Keratinocyte (primary cell): ENCODE measurements around the gene HOXB8. TPM values are rescaled to one million over a fixed set of nuclear protein-coding genes. Genes with fewer than 3 reads are reported as not detected.

Experiments
- DNase-seq: peaks from one replicate; pipeline ENCODE4 v3.0.0-alpha.2; 2011; ENCODE audit warnings: low read depth, missing footprints, low spot score
- FAIRE-seq: peaks from 2 replicates; lab custom pipeline; 2011; peaks lifted over from hg19 to GRCh38; lab: Jason Lieb, UNC
- H2AFZ ChIP-seq: 2 replicates; pipeline ENCODE4 v1.6.0; 2012; ENCODE audit warnings: low read length, control low read depth, inconsistent platforms; ENCODE audit not compliant: control insufficient read depth
- H3K27ac ChIP-seq: 2 replicates; pipeline ENCODE4 v1.5.1; 2011; ENCODE audit warnings: low read length; ENCODE audit not compliant: control insufficient read depth, insufficient read depth
- H3K27me3 ChIP-seq: 3 replicates; pipeline ENCODE4 v1.6.0; 2011; ENCODE audit warnings: low read length; ENCODE audit not compliant: control insufficient read depth, insufficient read depth; ENCODE audit errors: extremely low read depth
- H3K36me3 ChIP-seq, 2 experiments: 2 replicates in 1 of 2; 3 replicates in 1 of 2; pipeline ENCODE4 v1.5.1; 2011; ENCODE audit warnings: low read length in 2 of 2, mild to moderate bottlenecking in 1 of 2; ENCODE audit not compliant: control insufficient read depth in 2 of 2, insufficient read depth in 2 of 2; ENCODE audit errors: extremely low read depth in 1 of 2
- H3K4me1 ChIP-seq: 3 replicates; pipeline ENCODE4 v1.5.1; 2011; ENCODE audit warnings: low read length; ENCODE audit not compliant: control insufficient read depth, insufficient read depth; ENCODE audit errors: extremely low read depth
- H3K4me2 ChIP-seq: 3 replicates; pipeline ENCODE4 v1.6.0; 2011; ENCODE audit warnings: low read depth, low read length; ENCODE audit not compliant: control insufficient read depth, insufficient read depth; ENCODE audit errors: extremely low read depth
- H3K4me3 ChIP-seq, 3 experiments: fragments of 200-600 bp in 1 of 3; sonication (generic) in 1 of 3; 2 replicates in 2 of 3; 3 replicates in 1 of 3; pipeline ENCODE4 v1.5.1; 2011 to 2016; ENCODE audit warnings: low read length in 3 of 3, mild to moderate bottlenecking in 3 of 3, control low read depth in 2 of 3, inconsistent platforms in 1 of 3, low read depth in 1 of 3, mixed read lengths in 1 of 3, mixed run types in 1 of 3, moderate library complexity in 1 of 3; ENCODE audit not compliant: control insufficient read depth in 2 of 3, insufficient read depth in 2 of 3; ENCODE audit errors: extremely low read depth in 1 of 3
- H3K79me2 ChIP-seq: 2 replicates; pipeline ENCODE4 v1.6.0; 2012; ENCODE audit warnings: low read length; ENCODE audit not compliant: control insufficient read depth, insufficient read depth
- H3K9ac ChIP-seq: 3 replicates; pipeline ENCODE4 v1.6.0; 2011; ENCODE audit warnings: low read length; ENCODE audit not compliant: control insufficient read depth, insufficient read depth; ENCODE audit errors: extremely low read depth
- H3K9me1 ChIP-seq: 3 replicates; pipeline ENCODE4 v1.6.0; 2011; ENCODE audit warnings: low read length; ENCODE audit not compliant: control insufficient read depth, insufficient read depth; ENCODE audit errors: extremely low read depth
- H3K9me3 ChIP-seq: 2 replicates; pipeline ENCODE4 v1.5.1; 2012; ENCODE audit warnings: low read depth, low read length; ENCODE audit not compliant: control insufficient read depth
- H4K20me1 ChIP-seq: 3 replicates; pipeline ENCODE4 v1.6.0; 2011; ENCODE audit warnings: low read length; ENCODE audit not compliant: control insufficient read depth, insufficient read depth; ENCODE audit errors: extremely low read depth
- CTCF ChIP-seq, 3 experiments: IDR thresholded peaks in 1 of 3; conservative IDR thresholded peaks in 1 of 3; optimal IDR thresholded peaks in 1 of 3; 2 replicates in 2 of 3; 3 replicates in 1 of 3; pipeline versions ENCODE3 to v1.5.1; 2011; ENCODE audit warnings: low read length in 3 of 3, mild to moderate bottlenecking in 3 of 3, moderate library complexity in 2 of 3, control low read depth in 1 of 3, inconsistent platforms in 1 of 3; ENCODE audit not compliant: insufficient read depth in 2 of 3; ENCODE audit errors: extremely low read depth in 1 of 3
- EZH2 ChIP-seq: IDR thresholded peaks from one replicate; pipeline ENCODE4 v1.6.1; 2012; ENCODE audit warnings: inconsistent platforms, mild to moderate bottlenecking, low read length, moderate library complexity
- dilution Hi-C: fragments of 300-500 bp; cut with MboI; formaldehyde crosslinking; loops from one replicate; pipeline ENCODE4 v1.7.0; 2020; ENCODE audit warnings: low sequenced_read_pairs; ENCODE audit not compliant: extremely low pct_ligation_motif_present
- polyA plus RNA-seq, 5 experiments: library from polyadenylated mRNA; depleted of rRNA in 3 of 5; stranded (reverse) in 3 of 5; stranded (forward) in 1 of 5; unstranded in 1 of 5; fragments of >200 nt; gene quantifications; 1 replicate in 1 of 5; 2 replicates in 3 of 5; 3 replicates in 1 of 5; pipeline versions ENCODE4 v1.2.1 to v1.2.3, GENCODE V29; 2011 to 2012; ENCODE audit warnings: missing spikeins in 2 of 5, low read depth in 1 of 5, low replicate concordance in 1 of 5

Gene HOXB8
- polyA plus RNA-seq, 1 donor (not counting 4 experiments of a cell fraction or from before 2014, with no cell fraction given): not detected

DNA sequence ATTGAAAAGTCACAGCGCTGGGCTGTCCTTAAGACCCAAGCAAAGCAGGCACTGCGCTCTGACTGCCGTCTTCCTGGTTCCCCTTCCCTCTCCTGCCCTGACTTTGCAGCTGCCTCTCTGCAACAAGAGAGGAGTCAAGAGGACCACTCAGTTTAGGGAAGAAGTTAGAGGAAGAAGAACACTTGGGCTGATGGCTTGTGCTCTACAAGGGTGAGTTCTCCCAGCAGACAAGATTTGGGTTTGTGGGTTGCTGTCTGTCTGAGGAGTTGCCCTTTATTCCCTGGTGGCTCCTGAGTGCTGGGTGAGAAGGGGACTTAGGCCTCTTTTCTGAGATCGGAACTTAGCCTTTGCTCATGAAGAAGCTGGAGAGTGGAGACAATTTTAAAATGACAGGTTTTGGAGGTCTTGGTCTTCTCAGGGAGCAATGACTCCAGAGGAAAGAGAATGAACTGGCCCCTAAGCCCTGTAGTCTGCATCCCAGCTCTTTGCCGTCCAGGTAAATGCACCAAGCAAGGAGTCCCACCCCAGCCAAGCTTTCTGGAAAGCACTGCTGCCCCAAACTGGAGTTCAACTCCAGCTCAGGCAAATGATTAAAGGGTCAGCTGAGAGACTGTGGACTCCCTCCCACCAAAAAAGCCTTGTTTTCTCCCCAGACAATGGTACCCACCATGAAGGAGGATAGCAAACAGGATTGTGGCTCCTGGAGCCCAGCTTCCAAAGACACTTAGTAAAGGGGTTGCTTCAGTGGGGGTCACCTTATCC lies 13.7 kb upstream of the HOXB8 start:
- H3K27me3 ChIP-seq: peaks cover 100% of the 10 kb centered on the region
- H3K9me1 ChIP-seq: no peaks in the 10 kb centered on the region
- H3K36me3 ChIP-seq: no peaks in the 10 kb centered on the region
- no peak overlapping the region for H3K4me3 ChIP-seq
- H3K4me2 ChIP-seq: no peak overlapping the region
- H3K4me1 ChIP-seq: peaks cover 3% of the 10 kb centered on the region
- H3K9ac ChIP-seq: no peak overlapping the region
- H4K20me1 ChIP-seq: peaks cover 5% of the 10 kb centered on the region
- dilution Hi-C loops: no loop called here
- DNase-seq: no peak
- TF ChIP-seq EZH2 (peak; percentile 20), CTCF (optimal IDR thresholded peaks at IDR 0.05 in 1 of 3, IDR thresholded peaks at IDR 0.05 in 1 of 3, conservative IDR thresholded peaks at IDR 0.05 in 1 of 3; ENCODE audit: extremely low read depth in 1 of 3, insufficient read depth in 2 of 3, low read length in 3 of 3) (no peak)
- no peak overlapping the region for H3K27ac ChIP-seq
- FAIRE-seq: no peak
- no peaks in the 10 kb centered on the region for H3K9me3 ChIP-seq
- no peak overlapping the region for H2AFZ ChIP-seq
- H3K79me2 ChIP-seq: no peaks in the 10 kb centered on the region

GRCh38 chr17:48627623-48628521 lies 12.8 kb upstream of the HOXB8 start:
- peaks cover 5% of the 10 kb centered on the region for H4K20me1 ChIP-seq
- peaks cover 3% of the 10 kb centered on the region for H3K4me1 ChIP-seq
- H3K27ac ChIP-seq: no peak overlapping the region
- DNase-seq (no peak), FAIRE-seq (no peak)
- TF ChIP-seq EZH2 (peak; percentile 50), CTCF (optimal IDR thresholded peaks at IDR 0.05 in 1 of 3, IDR thresholded peaks at IDR 0.05 in 1 of 3, conservative IDR thresholded peaks at IDR 0.05 in 1 of 3; ENCODE audit: extremely low read depth in 1 of 3, insufficient read depth in 2 of 3, low read length in 3 of 3) (no peak)
- H3K79me2 ChIP-seq: no peaks in the 10 kb centered on the region
- H3K9me1 ChIP-seq: no peaks in the 10 kb centered on the region
- dilution Hi-C loops: no loop called here
- H3K9me3 ChIP-seq: no peaks in the 10 kb centered on the region
- no peaks in the 10 kb centered on the region for H3K36me3 ChIP-seq
- peaks cover 100% of the 10 kb centered on the region for H3K27me3 ChIP-seq
- H3K4me2 ChIP-seq: no peak overlapping the region
- no peak overlapping the region for H3K4me3 ChIP-seq
- no peak overlapping the region for H3K9ac ChIP-seq
- no peak overlapping the region for H2AFZ ChIP-seq
